Retina (tissue), 1 donor: ENCODE measurements around the gene NCOA7.

Source experiments
- DNase-seq: peaks from one replicate; pipeline ENCODE4 v3.0.0-alpha.2; 2016

The NCOA7 gene

GRCh38 chr6:125790358-125791150 is at the start of gene NCOA7:
TSS of gene NCOA7 (plus strand) at chr6:125790960. CDS start at chr6:125815355, 24,395 bp downstream.
- DNase-seq, result peak; percentile 94

GRCh38 chr6:125741336-125741735 is 49.4 kb upstream of the NCOA7 start:
- no peak for DNase-seq

- no peak for DNase-seq
These were observed 48.7 kb upstream of the NCOA7 start for GRCh38 chr6:125742024-125742423.

- DNase-seq, result no peak
These were observed 48.2 kb upstream of the NCOA7 start for GRCh38 chr6:125742464-125743120.

GRCh38 chr6:125743604-125744003 is 47.2 kb upstream of the NCOA7 start:
- DNase-seq, result no peak

- DNase-seq, result peak; percentile 61
These were observed 45.3 kb upstream of the NCOA7 start for GRCh38 chr6:125745281-125746018.

GRCh38 chr6:125746019-125746414 is 44.7 kb upstream of the NCOA7 start:
- DNase-seq, result no peak

- peak; percentile 77 for DNase-seq
These were observed 43.8 kb upstream of the NCOA7 start for GRCh38 chr6:125746731-125747588.

GRCh38 chr6:125747589-125748405 is 43.0 kb upstream of the NCOA7 start:
- DNase-seq, result peak; percentile 65

GRCh38 chr6:125748406-125749172 is 42.2 kb upstream of the NCOA7 start:
- DNase-seq, result peak; percentile 82

GRCh38 chr6:125749173-125749864 is 41.4 kb upstream of the NCOA7 start, which contains the start of gene HEY2:
TSS of gene HEY2 (plus strand) at chr6:125749632. CDS start at chr6:125749777, 145 bp downstream.
- peak; percentile 93 for DNase-seq

GRCh38 chr6:125749865-125750691 is 40.7 kb upstream of the NCOA7 start:
- peak; percentile 87 for DNase-seq

GRCh38 chr6:125750692-125751333 is 39.9 kb upstream of the NCOA7 start:
- no peak for DNase-seq

GRCh38 chr6:125751334-125751916 is 39.3 kb upstream of the NCOA7 start:
- no peak for DNase-seq

GRCh38 chr6:125752773-125753172 is 38.0 kb upstream of the NCOA7 start:
- no peak for DNase-seq

- DNase-seq, result no peak
These were observed 37.4 kb upstream of the NCOA7 start for GRCh38 chr6:125753218-125753936.

- DNase-seq, result no peak
These were observed 36.9 kb upstream of the NCOA7 start for GRCh38 chr6:125753937-125754259.

- DNase-seq, result no peak
These were observed 36.2 kb upstream of the NCOA7 start for GRCh38 chr6:125754566-125754965.
